Mesenchymal stem cell (in vitro differentiated cells and primary cell): ENCODE measurements around the gene TARS1.
"Not testable (repeated sequence)": the region's sequence is repeated elsewhere in the genome, so short reads cannot be mapped to it uniquely, and the experiment has no call there.

Experiments used
- DNase-seq: peaks from one replicate; pipeline ENCODE4 v3.0.0-alpha.2; 2013
- H2AFZ ChIP-seq: one replicate; pipeline ENCODE4 v1.6.1; 2013; ENCODE audit warnings: low read depth, mild to moderate bottlenecking, control low read depth, inconsistent platforms, low read length, moderate library complexity
- H2AK5ac ChIP-seq: 2 replicates; pipeline ENCODE4 v1.6.1; 2013; ENCODE audit warnings: low read length, moderate library complexity, mild to moderate bottlenecking, inconsistent platforms; ENCODE audit not compliant: severe bottlenecking
- H2BK120ac ChIP-seq: one replicate; pipeline ENCODE4 v1.6.1; 2013; ENCODE audit warnings: low read depth, mild to moderate bottlenecking, inconsistent platforms, low read length, moderate library complexity
- H2BK12ac ChIP-seq, 2 experiments: one replicate each; pipeline ENCODE4 v1.6.1; 2013; ENCODE audit warnings: inconsistent platforms in 2 of 2, low read length in 2 of 2, mild to moderate bottlenecking in 2 of 2, moderate library complexity in 2 of 2, control low read depth in 1 of 2
- H2BK15ac ChIP-seq: one replicate; pipeline ENCODE4 v1.6.1; 2013; ENCODE audit warnings: mild to moderate bottlenecking, low read depth, inconsistent platforms; ENCODE audit not compliant: poor library complexity, severe bottlenecking
- H2BK5ac ChIP-seq: 2 replicates; pipeline ENCODE4 v1.6.1; 2013; ENCODE audit warnings: low read depth, mild to moderate bottlenecking, low read length, control low read depth, inconsistent platforms; ENCODE audit not compliant: poor library complexity, severe bottlenecking
- H3K14ac ChIP-seq, 2 experiments: one replicate each; pipeline ENCODE4 v1.6.1; 2013; ENCODE audit warnings: inconsistent platforms in 2 of 2, low read length in 2 of 2, control low read depth in 1 of 2, mild to moderate bottlenecking in 1 of 2, moderate library complexity in 1 of 2
- H3K18ac ChIP-seq, 2 experiments: one replicate each; pipeline ENCODE4 v1.6.1; 2013; ENCODE audit warnings: inconsistent platforms in 2 of 2, low read length in 2 of 2, control low read depth in 1 of 2, low read depth in 1 of 2, mild to moderate bottlenecking in 1 of 2
- H3K23ac ChIP-seq, 2 experiments: one replicate each; pipeline ENCODE4 v1.6.1; 2013; ENCODE audit warnings: inconsistent platforms in 2 of 2, low read length in 2 of 2, mild to moderate bottlenecking in 2 of 2, moderate library complexity in 2 of 2, control low read depth in 1 of 2
- H3K27ac ChIP-seq: 2 replicates; pipeline ENCODE4 v1.5.1; 2013; ENCODE audit warnings: mild to moderate bottlenecking, moderate library complexity, low read length, control low read depth, inconsistent platforms; ENCODE audit not compliant: poor library complexity, severe bottlenecking
- H3K27me3 ChIP-seq, 2 experiments: 2 replicates each; pipeline versions ENCODE4 v1.6.1 to v1.7.0; 2013; ENCODE audit warnings: low read length in 2 of 2, mild to moderate bottlenecking in 2 of 2, moderate library complexity in 2 of 2, control low read depth in 1 of 2, inconsistent platforms in 1 of 2; ENCODE audit not compliant: control insufficient read depth in 1 of 2, insufficient read depth in 1 of 2
- H3K36me3 ChIP-seq, 2 experiments: 2 replicates each; pipeline versions ENCODE4 v1.6.1 to v1.7.0; 2013; ENCODE audit warnings: low read length in 2 of 2, control low read depth in 1 of 2, inconsistent platforms in 1 of 2, low read depth in 1 of 2, mild to moderate bottlenecking in 1 of 2; ENCODE audit not compliant: insufficient read depth in 2 of 2, control insufficient read depth in 1 of 2
- H3K4ac ChIP-seq, 2 experiments: one replicate each; pipeline ENCODE4 v1.6.1; 2013; ENCODE audit warnings: inconsistent platforms in 2 of 2, low read length in 2 of 2, mild to moderate bottlenecking in 2 of 2, moderate library complexity in 2 of 2, control low read depth in 1 of 2, low read depth in 1 of 2
- H3K4me1 ChIP-seq: 2 replicates; pipeline ENCODE4 v1.6.1; 2013; ENCODE audit warnings: low read depth, low read length, control low read depth; ENCODE audit not compliant: control insufficient read depth, insufficient read depth
- H3K4me2 ChIP-seq: 2 replicates; pipeline ENCODE4 v1.6.1; 2013; ENCODE audit warnings: low read length, mild to moderate bottlenecking, inconsistent platforms; ENCODE audit not compliant: poor library complexity, severe bottlenecking
- H3K4me3 ChIP-seq, 2 experiments: 2 replicates each; pipeline versions ENCODE4 v1.5.1 to v1.7.0; 2013; ENCODE audit warnings: low read length in 2 of 2, mild to moderate bottlenecking in 2 of 2, control low read depth in 1 of 2, low read depth in 1 of 2; ENCODE audit not compliant: insufficient read depth in 1 of 2
- H3K79me1 ChIP-seq: replicated peaks from 2 replicates; pipeline ENCODE4 v1.6.1; 2013; ENCODE audit warnings: mild to moderate bottlenecking, control low read depth, low read length, inconsistent platforms; ENCODE audit not compliant: poor library complexity, severe bottlenecking
- H3K9ac ChIP-seq: 2 replicates; pipeline ENCODE4 v1.7.0; 2013; ENCODE audit warnings: mild to moderate bottlenecking, low read length, moderate library complexity
- H3K9me3 ChIP-seq: 2 replicates; pipeline ENCODE4 v1.7.0; 2013; ENCODE audit warnings: mild to moderate bottlenecking, low read length; ENCODE audit not compliant: control insufficient read depth
- H4K8ac ChIP-seq: one replicate; pipeline ENCODE4 v1.6.1; 2013; ENCODE audit warnings: inconsistent platforms, mild to moderate bottlenecking, low read length, moderate library complexity
- H4K91ac ChIP-seq: one replicate; pipeline ENCODE4 v1.6.1; 2013; ENCODE audit warnings: mild to moderate bottlenecking, low read length, inconsistent platforms
- WGBS: methylation state at CpG from one replicate; pipeline ENCODE4 v1.1.7; 2013; ENCODE audit warnings: mixed read lengths; 5-methylcytosine and 5-hydroxymethylcytosine counted together

The TARS1 gene

GRCh38 chr5:33513462-33514185 is 72.9 kb downstream of the TARS1 start:
- no peak overlapping the region for H4K91ac ChIP-seq
- 63% methylated on average over 2 of the region's 3 CpGs for WGBS

GRCh38 chr5:33515366-33515765 is 74.6 kb downstream of the TARS1 start:
- DNase-seq, H2AFZ ChIP-seq: not testable (repeated sequence)

More at GRCh38 chr5:33513462-33514185, 72.9 kb downstream of the TARS1 start:
- Histone ChIP-seq H3K14ac (no peak overlapping the region), H3K4me3 (no peak overlapping the region), H4K8ac (no peak overlapping the region), H3K27ac (no peak overlapping the region), H3K36me3 (no peaks in the 10 kb centered on the region), H3K27me3 (no peaks in the 10 kb centered on the region), H3K9me3 (no peaks in the 10 kb centered on the region), H3K9ac (no peak overlapping the region), H3K4me1 (peaks cover 2% of the 10 kb centered on the region), H3K4me2 (no peak overlapping the region), H3K18ac (no peak overlapping the region), H2BK15ac (no peak overlapping the region), H3K79me1 (no peaks in the 10 kb centered on the region), H2AK5ac (no peak overlapping the region), H2BK12ac (no peak overlapping the region), H2BK5ac (no peak overlapping the region), H2BK120ac (no peak overlapping the region), H2AFZ (no peak overlapping the region), H3K4ac (no peak overlapping the region), H3K23ac (no peak overlapping the region)
- no peak for DNase-seq

GRCh38 chr5:33516421-33516820 is 75.7 kb downstream of the TARS1 start:
- H4K91ac ChIP-seq = no peak overlapping the region
- H3K4me2 ChIP-seq = no peak overlapping the region
- H3K36me3 ChIP-seq = no peaks in the 10 kb centered on the region
- H3K27ac ChIP-seq = no peak overlapping the region
- H2BK5ac ChIP-seq = no peak overlapping the region
- no peak overlapping the region for H2BK120ac ChIP-seq
- no peak overlapping the region for H3K23ac ChIP-seq
- no peaks in the 10 kb centered on the region for H3K27me3 ChIP-seq
- H3K4me1 ChIP-seq = peaks cover 2% of the 10 kb centered on the region
- no peaks in the 10 kb centered on the region for H3K79me1 ChIP-seq
- H3K14ac ChIP-seq = no peak overlapping the region
- no peak overlapping the region for H3K18ac ChIP-seq
- DNase-seq = no peak
- no peak overlapping the region for H2BK12ac ChIP-seq
- no peak overlapping the region for H3K9ac ChIP-seq
- H3K4ac ChIP-seq = no peak overlapping the region
- H2BK15ac ChIP-seq = no peak overlapping the region
- H2AK5ac ChIP-seq = no peak overlapping the region
- H2AFZ ChIP-seq = no peak overlapping the region
- H3K9me3 ChIP-seq = no peaks in the 10 kb centered on the region
- WGBS = 100% methylated on average over 1 of the region's 2 CpGs
- H4K8ac ChIP-seq = no peak overlapping the region
- no peak overlapping the region for H3K4me3 ChIP-seq

More at GRCh38 chr5:33515366-33515765, 74.6 kb downstream of the TARS1 start:
- H2BK15ac ChIP-seq, H3K9ac ChIP-seq, H3K36me3 ChIP-seq, H3K4ac ChIP-seq, H2BK120ac ChIP-seq, H3K14ac ChIP-seq, H3K79me1 ChIP-seq, H4K8ac ChIP-seq, H4K91ac ChIP-seq, H2BK12ac ChIP-seq, H3K23ac ChIP-seq, H3K4me1 ChIP-seq, H3K27ac ChIP-seq, H3K18ac ChIP-seq, H3K27me3 ChIP-seq, H2AK5ac ChIP-seq, H3K4me3 ChIP-seq, H3K9me3 ChIP-seq, H3K4me2 ChIP-seq, H2BK5ac ChIP-seq: not testable (repeated sequence)
- 95% methylated on average over 17 of the region's 32 CpGs for WGBS
